Caki2 (cell line): ENCODE measurements around the gene ZBED5. TPM values are rescaled to one million over a fixed set of nuclear protein-coding genes. Genes with fewer than 3 reads are reported as not detected.
"Not testable (repeated sequence)": the region's sequence is repeated elsewhere in the genome, so short reads cannot be mapped to it uniquely, and the experiment has no call there.

ENCODE experiments used
- DNase-seq: peaks from one replicate; pipeline ENCODE4 v3.0.0-alpha.2; 2015; ENCODE audit warnings: low read depth
- in situ Hi-C: cut with HindIII; loops from 2 replicates; pipeline ENCODE4 v1.10.0; 2016; ENCODE audit warnings: low sequenced_read_pairs, low pct_unique_long_range_greater_than_20kb, mixed read lengths
- total RNA-seq: library from RNA; depleted of rRNA; stranded (reverse); fragments of >200 nt; shearing (Covaris generic); gene quantifications from 2 replicates; pipeline ENCODE4 v1.2.3, GENCODE V29; 2014; ENCODE audit warnings: low replicate concordance

The ZBED5 gene
- total RNA-seq, 1 experiment from 2014 or later: 10.4 TPM

GRCh38 chr11:10847960-10848860, 9.6 kb downstream of the ZBED5 start:
- no peak for DNase-seq
- in situ Hi-C loops: loop anchor here (5.0 kb wide), 1 partner anchor 41 kb away; the partner anchor contains the start of gene EIF4G2

DNA sequence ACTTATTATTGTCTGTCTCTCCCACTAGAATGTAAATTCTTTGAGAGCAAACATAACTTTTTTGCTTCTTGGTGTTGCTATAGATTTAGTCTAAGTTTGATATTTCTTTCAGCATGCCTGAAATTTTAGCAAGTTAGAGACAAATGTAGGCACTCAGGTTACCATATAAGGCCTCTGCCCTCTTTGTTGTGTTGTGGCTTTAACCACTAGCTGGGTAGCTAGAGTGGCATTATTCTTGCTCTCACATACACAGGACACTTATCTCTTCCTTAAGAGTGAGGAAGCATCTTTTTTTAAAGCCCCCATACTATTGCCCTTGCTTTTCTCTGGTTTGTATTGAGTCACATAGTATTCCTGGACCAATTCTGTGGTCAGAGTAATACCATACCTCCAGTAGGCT, 11.2 kb downstream of the ZBED5 start:
- DNase-seq: no peak
- in situ Hi-C loops: loop anchor here (5.0 kb wide), 1 partner anchor 39 kb away; the partner anchor contains the start of gene EIF4G2

DNA sequence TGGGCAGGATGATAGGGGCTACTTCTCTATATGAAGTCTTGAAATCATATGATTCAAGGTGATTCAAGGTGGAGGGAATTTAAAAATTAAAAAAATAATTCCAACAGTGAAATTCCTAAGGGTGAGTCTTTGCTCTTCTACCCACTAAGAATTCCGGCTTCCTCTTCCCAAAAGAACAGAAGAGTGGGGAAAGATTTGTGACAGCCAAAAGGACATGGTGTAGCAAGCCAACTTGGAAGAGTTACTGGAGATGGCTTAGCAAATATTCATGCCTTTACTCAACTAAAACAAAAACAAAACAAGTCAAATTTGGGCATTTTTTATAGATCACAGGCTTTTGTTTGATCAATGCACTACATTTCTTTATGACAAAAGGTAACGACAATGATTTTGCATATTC, 12.3 kb downstream of the ZBED5 start:
- DNase-seq: no peak
- in situ Hi-C loops: loop anchor here (5.0 kb wide), 1 partner anchor 38 kb away; the partner anchor contains the start of gene EIF4G2

DNA sequence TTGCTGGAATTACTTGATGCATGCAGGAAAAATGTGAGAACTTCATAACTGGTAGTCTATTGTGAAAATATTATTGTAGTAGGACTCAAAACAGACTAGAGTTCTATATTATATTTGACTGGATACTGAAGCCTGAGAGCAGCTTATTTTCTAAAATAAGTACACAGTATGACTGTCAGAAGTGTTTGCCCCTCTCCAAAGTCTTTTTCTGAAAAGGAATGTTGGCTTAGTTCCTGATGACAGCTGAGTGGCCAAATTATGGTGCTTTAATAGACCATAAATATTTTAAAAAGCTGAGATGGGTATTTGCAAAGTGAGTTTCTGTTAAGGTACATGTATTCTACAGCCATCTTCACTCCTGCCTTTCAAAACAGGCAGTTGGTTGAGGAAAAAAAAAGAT, 13.1 kb downstream of the ZBED5 start:
- no peak for DNase-seq
- in situ Hi-C loops: loop anchor here (5.0 kb wide), 1 partner anchor 37 kb away; the partner anchor contains the start of gene EIF4G2

DNA sequence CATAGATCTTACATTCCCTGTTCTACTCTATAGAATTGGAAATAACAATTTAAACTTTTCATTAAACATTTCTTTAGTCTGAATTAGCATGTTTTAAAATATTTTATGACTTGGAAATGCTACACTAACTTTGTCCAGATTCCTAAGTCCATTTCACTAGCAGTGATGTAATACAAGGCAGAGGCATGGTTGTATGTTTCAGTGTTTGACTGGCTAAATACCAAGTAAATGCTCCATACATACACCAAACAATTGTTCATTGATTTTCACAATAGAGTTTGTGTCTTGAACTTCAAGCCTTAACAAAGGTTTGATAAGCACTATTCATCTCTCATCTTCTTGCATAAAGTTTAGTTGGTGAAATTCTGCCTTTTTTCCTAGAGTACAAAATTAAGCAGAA, 13.5 kb downstream of the ZBED5 start:
- no peak for DNase-seq
- in situ Hi-C loops: no loop called here

DNA sequence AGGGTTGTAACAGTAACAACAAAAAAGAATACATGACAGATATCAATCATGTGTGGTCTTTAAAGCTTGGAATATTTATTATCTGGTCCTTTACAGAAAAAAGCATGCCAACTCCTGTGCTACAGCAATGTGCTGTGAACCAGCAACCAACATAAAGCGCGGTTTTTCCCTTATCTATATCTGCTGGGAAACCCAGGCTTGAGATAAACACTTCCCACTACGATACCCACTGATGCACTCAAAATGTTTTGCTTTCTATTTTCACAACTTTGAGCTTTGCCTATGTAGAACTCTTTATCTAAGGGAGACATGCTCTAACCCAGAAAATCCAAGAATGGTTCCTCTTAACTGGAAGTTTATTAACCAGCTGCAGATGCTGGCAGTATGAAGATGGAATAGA, 19.0 kb downstream of the ZBED5 start:
- in situ Hi-C loops: no loop called here
- no peak for DNase-seq

DNA sequence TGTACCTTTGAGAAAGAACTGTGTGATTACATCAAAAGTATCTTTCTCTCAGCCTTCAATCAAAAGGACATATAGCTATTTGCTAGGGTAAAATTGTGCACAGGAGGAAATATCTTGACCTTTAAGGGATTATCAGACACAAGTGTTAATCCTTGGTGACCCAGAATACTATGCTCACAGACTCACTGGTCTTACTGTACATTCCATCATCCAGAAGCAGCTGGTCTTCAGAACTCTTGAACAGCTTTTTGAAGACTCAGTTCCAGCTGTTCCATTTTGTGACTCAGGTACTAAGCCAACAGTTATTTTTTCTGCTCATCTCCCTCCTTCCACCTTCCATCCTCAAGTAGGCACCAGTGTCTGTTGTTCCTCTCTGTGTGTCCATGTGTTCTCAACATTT, 19.8 kb downstream of the ZBED5 start:
- in situ Hi-C loops: no loop called here
- DNase-seq: no peak

DNA sequence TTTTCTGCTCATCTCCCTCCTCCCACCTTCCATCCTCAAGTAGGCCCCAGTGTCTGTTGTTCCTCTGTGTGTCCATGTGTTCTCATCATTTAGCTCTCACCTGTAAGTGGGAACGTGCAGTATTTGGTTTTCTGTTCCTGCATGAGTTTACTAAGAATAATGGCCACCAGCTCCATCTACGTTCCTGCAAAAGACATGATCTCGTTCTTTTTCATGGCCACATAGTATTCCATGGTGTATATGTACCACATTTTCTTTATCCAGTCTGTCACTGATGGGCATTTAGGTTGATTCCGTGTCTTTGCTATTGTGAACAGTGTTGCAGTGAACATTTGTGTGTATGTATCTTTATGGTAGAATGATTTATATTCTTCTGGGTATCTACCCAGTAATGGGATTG, 21.0 kb downstream of the ZBED5 start:
- in situ Hi-C loops, DNase-seq: not testable (repeated sequence)

- in situ Hi-C loops: no loop called here
- DNase-seq: no peak
These were observed 28.7 kb downstream of the ZBED5 start for GRCh38 chr11:10829139-10829538.

GRCh38 chr11:10828402-10828801, 29.5 kb downstream of the ZBED5 start:
- in situ Hi-C loops: no loop called here
- no peak for DNase-seq

DNA sequence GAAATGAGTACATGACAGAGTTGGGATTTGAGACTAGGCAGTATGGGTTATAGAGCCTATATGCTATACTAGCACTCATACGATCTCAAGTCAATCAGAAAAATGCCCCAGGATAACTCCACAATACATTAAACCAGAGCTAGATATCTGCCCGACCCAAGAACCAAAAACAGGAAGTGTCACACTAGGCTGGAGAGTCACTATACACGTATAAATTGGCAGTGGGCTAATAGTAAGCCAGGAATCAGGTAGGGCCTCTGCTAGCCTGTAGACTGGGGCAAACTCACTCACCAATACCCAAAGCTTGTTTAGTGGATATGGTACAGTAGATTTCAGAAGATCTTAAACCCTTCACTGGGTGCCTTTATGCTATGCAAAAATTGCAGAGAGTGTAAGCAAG, 33.0 kb downstream of the ZBED5 start:
- in situ Hi-C loops: no loop called here
- DNase-seq: no peak

GRCh38 chr11:10823152-10823579, 34.7 kb downstream of the ZBED5 start:
- DNase-seq: no peak
- in situ Hi-C loops: no loop called here

DNA sequence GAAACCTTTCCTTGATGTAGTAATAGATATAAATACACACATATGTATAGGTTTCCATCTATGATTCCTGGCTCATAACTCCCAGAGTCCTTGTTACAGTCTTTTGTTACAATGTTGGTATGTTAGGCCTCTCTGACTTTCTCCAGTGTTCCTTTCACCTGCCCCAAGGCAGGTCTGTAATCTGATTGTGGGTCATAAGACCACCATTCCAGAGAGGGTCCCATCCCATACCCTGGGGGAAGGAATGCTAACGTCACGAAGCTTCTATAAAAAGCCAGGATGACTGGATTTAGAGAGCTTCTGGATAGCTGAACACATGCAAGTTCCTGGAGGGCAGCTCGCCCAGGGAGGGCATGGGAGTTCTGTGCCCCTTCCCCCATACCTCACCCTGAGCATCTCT, 35.4 kb downstream of the ZBED5 start:
- DNase-seq, in situ Hi-C loops: not testable (repeated sequence)

GRCh38 chr11:10818594-10818993, 39.3 kb downstream of the ZBED5 start:
- no peak for DNase-seq
- in situ Hi-C loops: no loop called here

DNA sequence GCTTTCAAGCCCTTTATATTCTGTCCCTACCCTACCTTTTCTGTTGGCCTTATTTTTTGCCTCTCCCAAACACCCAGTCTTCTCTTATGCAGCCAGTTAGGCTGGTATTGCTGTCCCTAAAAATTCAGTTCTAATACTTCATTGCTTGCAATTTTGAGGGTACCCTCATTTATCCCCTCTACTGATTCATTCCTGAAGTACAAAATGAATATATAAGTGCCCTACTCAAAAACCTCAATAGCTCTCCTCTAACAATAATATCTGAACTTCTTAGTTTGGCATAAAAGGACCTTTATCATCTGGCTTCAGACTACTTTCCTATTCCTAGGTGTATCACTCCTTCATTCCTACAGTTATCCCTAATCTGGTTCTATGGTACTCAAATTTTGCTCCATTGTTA, 43.9 kb downstream of the ZBED5 start:
- no peak for DNase-seq
- in situ Hi-C loops: no loop called here

- in situ Hi-C loops: loop anchor here (5.0 kb wide), 1 partner anchor 38 kb away; no protein-coding TSS in a partner anchor
- no peak for DNase-seq
These were observed 48.3 kb downstream of the ZBED5 start for GRCh38 chr11:10809373-10810160.

DNA sequence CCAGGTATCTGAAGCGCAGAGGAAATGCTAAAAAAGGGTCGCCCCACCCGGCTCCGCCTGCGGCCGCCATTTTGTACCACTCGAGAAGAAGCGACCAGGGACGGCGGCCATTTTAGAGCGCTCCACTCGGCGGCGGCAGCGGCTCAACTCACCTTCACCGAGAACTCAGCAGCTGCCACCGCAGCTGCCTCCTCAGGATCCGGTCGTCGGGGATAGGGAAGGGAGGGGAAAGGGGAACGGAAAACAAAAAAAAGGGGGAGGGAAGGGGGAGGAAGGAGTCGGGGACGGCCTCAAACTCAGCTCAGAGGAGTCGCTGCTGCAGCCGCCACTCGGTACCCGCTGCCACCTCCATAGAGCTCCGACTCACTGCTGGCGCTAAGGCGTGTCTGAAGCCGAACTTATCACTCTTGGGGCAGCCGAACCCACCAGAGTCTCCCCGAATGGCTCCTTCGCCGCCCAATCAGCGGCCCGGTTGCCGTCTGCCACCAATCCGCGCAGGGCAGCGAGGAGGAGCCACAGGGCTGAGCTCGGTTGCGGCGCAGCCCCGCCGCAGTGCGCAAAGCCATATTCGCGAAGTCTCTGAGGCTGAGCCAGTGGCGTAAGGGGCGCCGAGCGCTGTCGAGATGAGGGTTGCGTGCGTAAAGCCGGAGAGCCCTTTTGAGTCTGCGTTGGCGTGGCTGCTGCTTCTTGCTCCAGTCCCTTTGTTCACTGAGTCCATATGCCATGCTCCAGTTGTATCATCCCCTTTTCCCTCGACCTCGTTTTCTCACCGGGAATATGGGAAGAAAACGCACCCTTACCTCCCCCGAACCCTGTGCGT, 49.1 kb downstream of the ZBED5 start, which contains the start of gene EIF4G2:
Gene EIF4G2 (minus strand): TSS at position 374 of the 820 bp plus-strand sequence.
- in situ Hi-C loops: loop anchor here (5.0 kb wide), 1 partner anchor 39 kb away; no protein-coding TSS in a partner anchor
- DNase-seq: peak; percentile 98

DNA sequence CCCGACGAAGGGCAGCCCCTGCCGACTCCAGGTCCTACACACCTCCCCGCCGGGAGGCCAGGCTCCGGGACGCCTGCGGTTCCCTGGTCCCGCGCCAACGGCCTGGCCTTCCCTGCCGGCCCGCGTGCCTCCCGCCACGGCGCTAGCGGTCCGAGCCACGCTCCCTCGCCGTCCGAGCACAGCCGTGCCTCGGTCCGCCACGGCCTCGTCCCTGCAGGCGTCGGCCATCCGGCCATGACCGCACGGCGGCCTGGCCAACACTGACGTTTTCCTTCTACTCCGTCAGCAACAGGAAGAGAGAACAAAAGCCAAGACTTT, 49.7 kb downstream of the ZBED5 start:
- in situ Hi-C loops: loop anchor here (5.0 kb wide), 1 partner anchor 39 kb away; no protein-coding TSS in a partner anchor
- no peak for DNase-seq
